ENCODE measurements around the gene SND1.
A peak's percentile ranks its signal among the peaks of the same experiment; 100 is the strongest.
"Not testable (repeated sequence)": the region's sequence is repeated elsewhere in the genome, so short reads cannot be mapped to it uniquely, and the experiment has no call there.

Gene SND1

GRCh38 chr7:128091106-128091505 is 439.1 kb downstream of the SND1 start:
- no peak for DNase-seq

- no peak for DNase-seq
Measured at GRCh38 chr7:128092221-128092620, 440.2 kb downstream of the SND1 start.

GRCh38 chr7:128093614-128094570 is 441.9 kb downstream of the SND1 start:
- peak; percentile 85 for DNase-seq

DNA sequence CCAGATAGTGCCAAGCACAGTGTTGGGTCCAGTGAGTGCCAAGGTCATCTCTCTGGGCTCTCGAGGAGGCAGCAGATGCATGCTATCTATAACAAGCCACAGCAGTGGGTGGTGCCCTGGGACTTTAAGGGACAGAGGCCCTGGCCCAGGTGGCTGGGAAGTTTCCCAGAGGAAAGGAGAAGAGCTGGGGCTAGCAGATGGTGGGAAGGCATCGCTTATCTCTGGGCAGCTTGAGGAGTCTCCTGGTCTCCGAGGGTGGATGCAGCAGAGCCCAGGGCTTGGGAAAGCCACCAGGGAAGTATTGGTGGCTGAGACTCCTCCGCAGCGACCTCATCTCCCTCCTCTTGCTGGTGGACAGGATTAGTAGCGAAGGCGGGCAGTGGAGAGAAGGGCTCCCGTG is 442.7 kb downstream of the SND1 start:
- no peak for DNase-seq

DNA sequence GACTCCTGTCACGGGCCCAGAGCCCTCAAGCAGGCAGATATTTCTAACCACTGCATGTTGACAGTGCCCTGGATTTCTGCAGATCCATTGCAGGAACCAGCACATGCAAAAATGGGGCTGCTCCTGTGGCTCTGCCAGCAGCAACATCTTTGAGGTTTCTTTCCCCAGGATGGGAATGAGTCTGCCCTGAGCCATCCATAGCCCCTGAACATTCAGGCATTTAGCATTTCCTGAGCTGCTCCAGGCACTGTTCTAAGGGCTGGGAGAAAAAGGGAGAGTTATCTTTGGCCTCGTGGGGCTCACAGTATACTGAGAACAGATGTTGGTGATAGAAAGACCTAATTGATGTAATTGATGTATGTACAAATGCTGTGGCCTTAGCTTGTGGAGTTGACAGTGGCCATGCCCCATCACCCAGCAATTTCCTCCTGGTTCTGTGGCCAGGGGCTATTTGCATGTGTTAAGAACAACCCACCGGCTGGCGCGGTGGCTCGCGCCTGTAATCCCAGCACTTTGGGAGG is 445.3 kb downstream of the SND1 start:
- no peak for DNase-seq

- no peak for DNase-seq
Measured at GRCh38 chr7:128098629-128099028, 446.6 kb downstream of the SND1 start.

GRCh38 chr7:128099204-128099671 is 447.2 kb downstream of the SND1 start:
- DNase-seq, result peak; percentile 23

DNA sequence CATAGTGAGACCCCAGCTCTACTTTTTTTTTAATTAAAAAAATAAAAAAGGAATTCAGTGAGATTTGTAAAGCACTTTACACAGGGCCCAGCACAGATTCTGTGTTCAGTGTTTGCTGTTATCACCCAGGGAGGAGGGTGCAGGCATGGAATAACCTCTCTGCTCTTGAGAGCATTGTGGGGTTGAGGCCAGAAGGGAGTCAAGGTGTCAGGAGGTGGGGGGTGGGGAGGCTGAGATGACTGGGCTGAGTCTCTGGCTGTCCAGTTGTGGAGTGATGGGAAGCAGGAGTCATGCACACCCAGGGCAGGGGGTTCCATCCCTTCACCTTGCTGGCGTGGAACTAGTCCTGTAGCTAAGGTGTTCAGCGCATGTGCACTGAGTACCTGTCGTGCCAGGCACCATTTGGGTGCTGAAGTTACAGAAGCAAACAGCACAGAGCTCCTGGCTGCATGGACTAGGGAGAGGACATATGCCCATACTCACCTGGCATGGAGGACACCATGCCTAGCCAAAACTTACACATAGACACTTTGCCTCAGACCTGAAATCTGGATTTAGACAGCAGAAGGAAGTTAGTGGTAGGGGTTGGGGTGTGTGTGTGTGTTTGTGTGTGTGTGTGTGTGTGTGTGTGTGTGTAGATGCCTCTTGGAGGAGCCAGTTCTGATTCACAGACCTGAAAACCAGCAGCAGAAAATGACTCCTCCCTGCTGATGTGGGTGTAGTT is 448.4 kb downstream of the SND1 start:
- no peak for DNase-seq

GRCh38 chr7:128100949-128101713 is 449.1 kb downstream of the SND1 start:
- DNase-seq, result no peak

DNA sequence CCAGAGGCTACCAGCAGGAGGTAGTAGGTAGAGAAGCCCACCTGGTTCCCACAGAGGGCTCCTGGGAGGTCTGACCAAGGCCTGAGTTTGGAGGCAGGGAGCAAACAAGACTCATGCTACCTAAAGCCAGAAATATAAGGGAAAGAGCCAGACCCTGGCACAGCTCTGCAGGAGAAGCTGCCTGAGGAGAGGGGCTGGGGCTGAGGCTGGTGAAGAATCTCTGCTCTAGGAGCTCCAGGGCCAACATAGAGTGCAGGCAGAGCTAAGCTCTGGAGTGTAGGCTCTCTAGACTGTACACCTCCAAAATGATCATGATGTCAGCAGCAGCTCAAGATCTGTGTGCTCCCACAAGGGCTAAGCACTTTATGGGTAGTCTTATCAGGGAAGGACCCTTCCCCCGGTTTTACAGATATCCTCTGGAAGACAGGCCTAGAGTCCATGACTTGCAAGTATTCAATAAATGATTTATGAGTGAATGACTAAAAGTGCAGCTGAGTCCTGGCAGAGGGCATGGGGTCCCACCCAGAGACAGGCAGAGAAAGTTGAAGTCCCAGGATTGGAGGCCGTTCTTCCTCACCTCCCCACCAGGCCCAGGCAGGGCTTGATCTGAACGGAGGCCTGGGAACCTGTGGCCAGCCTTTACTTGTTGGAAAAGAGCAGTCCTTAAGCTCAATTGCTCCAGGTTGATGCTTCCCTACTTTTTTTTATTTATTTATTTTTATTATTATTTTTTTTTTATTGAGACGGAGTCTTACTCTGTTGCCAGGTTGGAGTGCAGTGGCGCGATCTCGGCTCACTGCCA is 450.7 kb downstream of the SND1 start:
- DNase-seq, result no peak

DNA sequence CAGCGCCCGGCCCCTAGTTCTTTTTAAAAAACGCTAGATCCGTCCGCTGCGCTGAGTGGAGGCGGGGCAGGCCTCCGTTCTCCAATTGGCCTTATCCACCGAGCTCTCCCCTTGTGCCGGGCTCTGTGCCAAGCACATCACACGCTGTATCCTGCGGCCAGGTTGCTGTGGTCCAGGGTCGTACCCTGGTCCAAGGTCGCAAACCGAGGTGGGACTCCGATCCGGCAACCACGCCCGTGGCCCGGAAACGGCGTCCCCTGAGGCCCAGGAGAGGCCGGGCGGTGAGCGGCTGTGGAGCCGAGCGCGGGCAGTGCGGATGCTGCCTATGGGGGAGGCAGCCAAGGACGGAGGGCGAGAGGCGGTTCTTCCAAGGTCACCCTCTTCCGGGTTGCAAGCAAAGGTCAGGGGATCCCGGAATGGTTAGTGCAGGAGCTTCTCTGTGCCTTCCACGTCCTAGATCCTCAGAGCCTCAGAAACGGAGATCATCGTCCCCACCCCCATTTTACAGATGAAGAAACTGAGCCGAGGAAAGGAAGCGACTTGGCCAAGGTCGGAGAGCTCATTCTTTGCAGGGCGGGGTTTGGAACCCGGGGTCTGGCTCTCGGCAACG is 451.6 kb downstream of the SND1 start:
- peak; percentile 11 for DNase-seq

- DNase-seq, result no peak
Measured at GRCh38 chr7:128104108-128104742, 452.2 kb downstream of the SND1 start.

DNA sequence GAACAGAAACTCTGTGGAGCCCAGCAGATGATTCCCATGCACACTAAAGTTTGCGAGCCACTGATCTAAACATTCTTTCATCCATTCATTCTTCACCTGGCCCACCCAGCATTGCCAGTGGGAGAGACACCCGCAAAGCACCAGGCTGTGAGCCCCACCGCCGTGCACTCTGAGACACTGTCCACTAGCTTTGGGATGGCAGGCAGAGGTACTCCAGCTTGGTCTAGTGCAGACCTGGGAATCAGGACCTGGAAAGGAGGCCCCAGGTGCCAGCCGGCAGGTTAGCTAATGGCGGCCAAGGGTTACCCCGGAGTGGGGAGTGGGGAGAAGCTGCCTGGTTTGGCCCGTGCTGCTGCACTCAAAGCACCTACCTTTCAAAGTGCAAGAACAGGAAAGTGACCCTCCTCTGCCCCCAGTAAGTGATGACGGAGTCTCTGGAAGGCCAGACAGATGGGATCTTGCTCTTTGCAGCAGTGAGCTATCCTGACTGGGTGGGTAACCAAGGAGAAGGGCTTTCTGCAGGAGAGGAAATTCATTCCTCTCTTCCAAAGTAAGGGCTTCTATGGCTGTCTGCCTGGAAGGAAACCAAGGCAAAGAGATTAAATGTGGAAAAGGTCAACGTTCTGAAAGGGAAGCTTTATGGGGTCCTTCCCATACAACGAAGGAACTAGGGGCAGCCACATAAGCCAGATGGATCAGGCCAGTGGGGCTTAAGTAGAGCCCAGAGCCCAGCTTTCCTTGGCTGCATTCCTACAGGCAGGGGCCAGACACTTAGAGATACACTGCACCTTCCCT is 453.4 kb downstream of the SND1 start:
- no peak for DNase-seq

- DNase-seq, result no peak
Measured at GRCh38 chr7:128106821-128107220, 454.8 kb downstream of the SND1 start.

DNA sequence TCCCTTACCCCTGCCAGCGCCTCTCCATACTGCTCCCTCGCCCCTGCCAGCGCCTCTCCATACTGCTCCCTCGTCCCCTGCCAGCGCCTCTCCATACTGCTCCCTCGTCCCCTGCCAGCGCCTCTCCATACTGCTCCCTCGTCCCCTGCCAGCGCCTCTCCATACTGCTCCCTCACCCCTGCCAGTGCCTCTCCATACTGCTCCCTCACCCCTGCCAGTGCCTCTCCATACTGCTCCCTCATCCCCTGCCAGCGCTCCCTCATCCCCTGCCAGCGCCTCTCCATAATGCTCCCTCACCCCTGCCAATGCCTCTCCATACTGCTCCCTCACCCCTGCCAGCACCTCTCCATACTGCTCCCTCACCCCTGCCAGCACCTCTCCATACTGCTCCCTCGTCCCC is 455.5 kb downstream of the SND1 start:
- DNase-seq, result not testable (repeated sequence)

- no peak for DNase-seq
Measured at GRCh38 chr7:128108129-128108528, 456.1 kb downstream of the SND1 start.

DNA sequence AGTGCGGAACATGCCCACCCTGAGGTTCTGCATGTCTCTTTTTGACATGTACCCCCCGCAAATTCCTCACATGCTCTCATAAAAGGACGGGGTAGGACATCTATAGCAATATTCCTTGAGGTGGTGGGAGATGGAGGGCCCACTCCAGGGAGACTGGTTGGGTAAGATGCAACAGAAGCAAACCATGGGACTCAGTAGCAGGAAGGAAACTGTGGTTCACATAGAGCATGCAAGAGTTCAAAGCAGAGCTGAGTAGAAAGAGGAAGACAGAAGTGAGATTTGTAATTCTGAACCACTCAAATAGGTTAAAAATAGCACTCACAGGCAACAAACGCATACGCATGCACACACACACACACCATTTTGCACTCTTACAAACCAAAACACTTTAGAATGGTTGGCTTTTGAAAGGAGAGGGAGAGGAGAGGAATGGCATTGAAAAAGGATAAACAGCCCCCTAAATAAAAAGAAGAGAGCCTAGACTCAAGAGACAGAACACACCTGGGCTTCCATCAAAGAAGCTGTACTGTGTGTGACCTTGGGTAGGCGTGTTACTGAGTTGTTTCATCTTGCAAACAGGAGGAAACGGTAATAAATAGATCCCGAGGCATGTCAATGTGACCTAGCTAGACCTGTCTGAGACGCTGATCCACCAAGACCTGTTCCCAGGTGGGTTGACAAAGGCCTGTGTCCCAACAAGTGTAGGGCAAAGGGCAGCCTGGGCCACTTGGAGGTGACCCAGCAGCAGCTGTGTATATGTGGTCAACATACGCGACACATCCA is 456.8 kb downstream of the SND1 start:
- DNase-seq, result no peak

GRCh38 chr7:128109424-128109969 is 457.5 kb downstream of the SND1 start:
- not testable (repeated sequence) for DNase-seq
